NCI-H2107 (cell line): ENCODE results near the gene PCSK4.
"Not testable (repeated sequence)": the region's sequence is repeated elsewhere in the genome, so short reads cannot be mapped to it uniquely, and the experiment has no call there.

ENCODE experiments used
- DNase-seq: peaks from one replicate; lab custom pipeline; 2025; lab: John Stamatoyannopoulos, UW

PCSK4 gene

DNA sequence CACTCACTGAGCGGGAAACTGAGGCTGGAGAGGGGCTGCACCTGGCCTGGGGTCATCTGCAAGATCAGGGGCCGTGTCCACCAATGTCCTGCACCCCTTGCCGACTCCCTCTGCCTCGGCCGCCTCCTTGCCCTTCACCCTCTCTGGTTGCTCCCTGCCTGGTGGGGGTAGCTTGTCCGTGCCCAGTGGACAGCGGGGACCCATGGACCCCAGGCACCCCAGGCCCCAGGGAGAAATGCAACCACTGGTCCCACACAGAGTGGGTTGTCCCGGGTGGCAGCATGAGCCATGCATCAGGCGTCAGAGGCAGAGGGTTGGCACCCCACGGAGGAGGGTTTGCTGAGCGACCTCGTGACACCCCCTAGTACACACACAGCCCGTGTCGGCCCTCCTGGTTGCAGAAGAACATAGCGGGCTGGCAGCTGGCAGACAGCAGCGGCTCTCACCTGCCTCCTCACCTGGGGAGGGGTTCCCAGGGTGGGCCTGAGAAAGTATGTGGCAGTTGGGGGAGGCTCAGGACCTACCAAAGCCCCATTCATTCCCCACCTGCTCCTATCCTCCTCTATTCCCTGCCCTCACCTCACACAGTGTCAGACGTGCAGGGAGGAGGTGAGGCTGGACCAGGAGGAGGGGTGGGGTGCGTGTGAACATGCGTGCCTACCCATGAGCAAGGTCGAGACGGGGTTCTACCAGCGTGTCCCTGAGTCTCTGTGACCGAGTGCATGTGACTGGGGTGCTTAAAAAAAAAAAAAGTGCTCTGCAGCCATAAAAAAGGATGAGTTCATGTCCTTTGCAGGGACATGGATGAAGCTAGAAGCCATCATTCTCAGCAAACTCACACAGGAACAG, 14.0 kb upstream of the PCSK4 start:
- DNase-seq = no peak

DNA sequence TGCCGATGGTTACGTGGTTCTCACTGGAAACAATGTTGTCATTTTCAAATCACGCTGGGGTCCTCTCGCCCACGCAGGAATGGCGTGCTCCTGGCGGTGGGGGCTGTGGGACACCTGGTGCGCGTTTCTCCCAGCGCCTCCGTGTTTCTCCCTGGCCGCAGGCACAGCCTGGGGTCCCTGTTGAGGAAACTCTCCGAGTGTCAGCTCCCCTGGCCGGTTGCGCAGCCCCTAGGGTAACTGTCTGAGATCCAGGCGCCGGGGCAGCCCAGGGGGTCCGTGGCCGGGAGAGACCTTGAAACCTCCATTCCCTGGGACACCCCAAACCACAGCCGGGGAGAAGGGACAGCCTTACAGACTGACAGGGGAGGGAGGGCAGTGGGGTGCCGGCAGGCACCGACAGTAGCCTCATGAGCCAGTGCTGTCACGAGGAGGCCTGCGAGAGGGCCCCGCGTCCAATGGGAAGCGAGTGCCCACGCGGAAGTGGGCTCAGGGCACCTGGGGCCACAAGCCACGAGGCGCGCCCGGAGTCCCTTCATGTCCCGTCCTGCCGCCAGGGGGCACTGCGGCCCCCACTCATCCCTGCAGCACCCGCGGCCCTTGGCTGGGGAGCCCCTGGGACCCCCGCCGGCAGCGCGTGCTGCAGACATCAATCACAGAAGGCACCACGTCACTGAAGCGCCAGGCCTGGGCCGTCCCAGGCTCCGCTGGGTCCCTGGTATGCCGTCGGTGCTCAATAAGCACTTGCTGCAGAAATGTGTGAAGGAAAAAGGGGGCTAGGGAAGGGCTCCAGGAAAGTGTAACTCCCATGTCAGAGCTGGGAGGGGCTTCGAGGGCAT, 13.2 kb upstream of the PCSK4 start:
- no peak for DNase-seq

DNA sequence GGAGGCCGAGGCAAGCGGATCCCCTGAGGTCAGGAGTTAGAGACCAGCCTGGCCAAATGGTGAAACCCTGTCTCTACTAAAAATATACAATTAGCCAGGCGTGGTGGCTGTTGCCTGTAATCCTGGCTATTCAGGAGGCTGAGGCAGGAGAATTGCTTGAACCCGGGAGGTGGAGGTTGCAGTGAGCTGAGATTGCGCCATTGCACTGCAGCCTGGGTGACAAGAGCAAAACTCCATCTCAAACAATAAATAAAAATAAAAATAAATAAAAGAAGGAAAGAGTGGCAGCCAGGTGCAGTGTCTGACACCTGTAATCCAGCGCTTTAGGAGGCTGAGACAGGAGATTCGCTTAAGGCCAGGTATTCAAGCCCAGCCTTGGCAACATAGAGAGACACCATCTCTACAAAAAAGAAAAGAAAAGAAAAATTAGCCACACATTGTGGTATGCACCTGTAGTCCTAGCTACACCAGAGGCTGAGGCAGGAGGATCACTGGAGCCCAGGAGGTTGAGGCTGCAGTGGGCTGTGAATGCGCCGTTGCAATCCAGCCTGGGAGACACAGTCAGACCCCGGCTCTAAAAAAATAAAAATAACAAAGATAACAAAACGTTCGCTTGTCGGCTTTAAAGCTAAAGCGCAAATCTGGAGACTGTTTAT, 12.4 kb upstream of the PCSK4 start:
- no peak for DNase-seq

DNA sequence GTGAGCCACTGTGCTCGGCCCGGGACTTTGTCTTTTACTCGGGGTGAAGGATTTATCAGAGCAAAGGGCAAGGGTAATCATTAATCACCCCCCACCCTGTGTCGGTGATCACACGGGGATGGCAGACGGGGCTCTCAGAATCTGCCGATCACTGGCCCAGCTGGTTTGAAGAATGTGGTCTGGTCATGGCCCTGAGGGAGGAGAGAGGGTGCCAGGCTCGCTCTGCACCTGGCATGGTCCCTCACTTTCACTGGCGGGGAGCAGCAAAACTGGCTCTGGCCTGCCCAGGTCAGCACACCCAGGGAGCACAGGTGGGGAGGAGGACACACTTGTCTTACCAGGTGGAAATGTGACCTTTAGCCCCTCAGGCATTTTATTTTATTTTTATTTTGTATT, 11.0 kb upstream of the PCSK4 start:
- DNase-seq = no peak

DNA sequence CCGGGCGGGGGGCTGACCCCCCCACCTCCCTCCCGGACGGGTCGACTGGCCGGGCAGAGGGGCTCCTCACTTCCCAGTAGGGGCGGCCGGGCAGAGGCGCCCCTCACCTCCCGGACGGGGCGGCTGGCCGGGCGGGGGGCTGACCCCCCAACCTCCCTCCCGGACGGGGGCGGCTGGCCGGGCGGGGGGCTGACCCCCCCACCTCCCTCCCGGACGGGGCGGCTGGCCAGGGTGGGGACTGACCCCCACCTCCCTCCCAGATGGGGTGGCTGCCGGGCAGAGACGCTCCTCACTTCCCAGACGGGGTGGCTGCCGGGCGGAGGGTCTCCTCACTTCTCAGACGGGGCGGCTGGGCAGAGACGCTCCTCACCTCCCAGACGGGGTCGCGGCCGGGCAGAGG, 9.1 kb upstream of the PCSK4 start:
- not testable (repeated sequence) for DNase-seq

DNA sequence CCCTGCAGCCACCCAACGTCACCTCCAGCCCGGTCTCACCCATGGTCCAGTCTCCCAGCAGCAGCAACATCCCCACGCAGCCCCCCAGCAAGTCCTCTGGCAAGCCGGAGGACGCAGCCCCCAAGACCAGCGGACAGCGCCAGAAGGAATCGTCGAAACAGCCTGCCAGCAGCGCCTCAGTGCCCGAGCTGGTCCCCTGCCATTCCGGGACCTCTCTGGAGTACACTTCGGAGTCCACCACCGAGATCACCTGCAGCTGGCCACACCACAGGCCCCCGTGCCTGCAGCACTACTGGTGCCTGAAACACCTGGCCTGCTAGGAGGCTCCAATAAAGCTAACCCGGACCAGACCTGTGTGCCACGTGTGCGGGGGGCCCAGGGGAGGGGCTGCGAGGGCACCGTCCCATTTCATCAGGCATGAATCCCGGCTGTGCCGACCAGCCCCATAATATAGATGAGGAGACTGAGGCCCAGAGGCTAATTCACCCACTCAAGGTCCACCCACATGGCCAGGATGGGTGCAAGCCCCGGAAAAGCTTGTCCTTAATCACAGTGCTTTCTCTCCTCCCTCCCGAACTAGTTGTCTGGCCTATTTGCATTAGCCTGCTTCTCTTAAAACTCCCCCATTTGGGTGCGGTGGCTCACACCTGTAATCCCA, 7.6 kb upstream of the PCSK4 start:
- DNase-seq = no peak

GRCh38 chr19:1496714-1497577, 6.8 kb upstream of the PCSK4 start:
- DNase-seq = no peak

DNA sequence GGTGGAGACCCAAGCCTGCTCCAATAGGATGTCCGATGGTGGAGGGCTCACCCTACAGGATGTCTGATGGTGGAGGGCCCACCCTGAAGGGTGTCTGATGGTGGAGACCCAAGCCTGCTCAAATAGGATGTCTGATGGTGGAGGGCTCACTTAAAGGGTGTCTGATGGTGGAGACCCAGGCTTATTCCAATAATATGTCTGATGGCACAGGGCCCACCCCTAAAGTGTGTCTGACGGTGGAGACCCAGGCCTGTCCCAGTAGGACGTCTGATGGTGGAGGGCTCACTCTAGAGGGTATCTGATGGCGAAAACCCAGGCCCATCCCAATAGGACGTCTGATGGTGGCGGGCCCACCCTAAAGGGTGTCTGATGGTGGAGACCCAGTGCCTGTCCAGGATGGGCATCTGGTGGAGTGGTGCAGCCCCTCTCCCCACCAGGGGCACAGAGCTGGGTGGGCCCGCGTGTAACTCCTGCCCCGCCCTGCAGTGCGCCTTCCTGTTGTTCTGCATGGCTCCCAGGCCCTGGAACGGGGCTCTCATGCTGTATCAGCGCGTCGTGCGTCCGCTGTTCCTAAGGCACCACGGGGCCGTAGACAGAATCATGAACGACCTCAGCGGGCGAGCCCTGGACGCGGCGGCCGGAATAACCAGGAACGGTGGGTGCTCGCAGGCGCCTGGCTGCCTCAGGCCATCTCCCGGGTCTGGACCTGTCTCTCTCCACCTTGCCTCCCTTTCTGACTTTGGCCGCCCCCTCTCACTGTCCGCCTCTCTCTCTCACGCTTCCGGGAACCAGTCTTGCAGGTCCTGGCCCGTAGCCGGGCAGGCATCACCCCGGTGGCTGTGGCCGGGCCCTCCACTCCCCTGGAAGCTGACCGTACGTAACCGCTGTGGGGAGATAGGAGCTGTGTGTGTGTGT, 5.9 kb upstream of the PCSK4 start:
- no peak for DNase-seq

GRCh38 chr19:1495051-1495798, 5.1 kb upstream of the PCSK4 start:
- no peak for DNase-seq

- DNase-seq = no peak
Observed at GRCh38 chr19:1494115-1494815, 4.1 kb upstream of the PCSK4 start.

GRCh38 chr19:1492474-1493006, 2.4 kb upstream of the PCSK4 start:
- no peak for DNase-seq

GRCh38 chr19:1491849-1492170, 1.7 kb upstream of the PCSK4 start:
- DNase-seq = no peak

GRCh38 chr19:1491114-1491848, 1.1 kb upstream of the PCSK4 start, which contains the start of gene REEP6:
REEP6 (plus strand) TSS chr19:1491181; CDS start chr19:1491270, 89 bp downstream.
- DNase-seq = no peak

DNA sequence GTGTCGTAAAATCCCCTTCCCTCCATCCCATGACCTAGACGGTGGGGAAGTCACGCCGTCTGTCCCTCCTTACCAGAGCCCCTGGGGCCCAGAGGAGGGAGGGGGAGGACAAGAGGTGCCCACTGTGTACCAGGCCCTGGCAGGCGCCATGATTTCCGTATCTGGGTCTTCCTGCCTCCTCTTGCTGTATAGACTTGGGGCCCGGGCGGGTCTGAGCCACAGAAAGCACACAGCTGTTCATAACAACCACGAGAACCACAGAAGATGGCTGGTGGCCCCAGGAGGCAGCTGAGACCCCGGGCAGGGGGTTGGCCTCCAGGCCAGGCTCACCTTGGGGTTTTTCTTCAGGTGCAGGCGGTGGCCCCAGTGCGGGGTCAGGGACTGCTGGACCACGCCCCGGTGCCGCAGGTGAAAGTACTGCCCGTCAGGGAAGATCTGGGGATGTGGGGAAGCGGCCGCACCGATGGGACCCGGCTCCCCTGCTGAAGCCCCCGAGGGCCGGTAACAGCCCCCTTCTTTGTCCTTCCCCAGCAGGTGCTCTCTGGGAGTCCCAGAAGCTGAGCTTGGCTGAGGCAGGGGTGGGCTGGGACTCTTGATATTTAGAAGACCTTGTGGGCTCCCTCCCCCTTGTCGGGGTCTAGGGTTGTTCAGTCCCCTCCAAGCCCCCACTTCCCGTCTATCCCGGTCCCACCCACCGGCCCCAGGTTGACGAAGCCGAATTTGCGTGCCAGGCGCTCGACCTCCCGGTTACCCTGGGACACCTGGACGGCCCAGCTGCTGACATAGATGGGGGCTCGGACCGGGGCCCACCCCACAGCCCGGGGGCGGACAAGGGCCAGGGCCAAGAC, 463 bp downstream of the PCSK4 start:
- no peak for DNase-seq

DNA sequence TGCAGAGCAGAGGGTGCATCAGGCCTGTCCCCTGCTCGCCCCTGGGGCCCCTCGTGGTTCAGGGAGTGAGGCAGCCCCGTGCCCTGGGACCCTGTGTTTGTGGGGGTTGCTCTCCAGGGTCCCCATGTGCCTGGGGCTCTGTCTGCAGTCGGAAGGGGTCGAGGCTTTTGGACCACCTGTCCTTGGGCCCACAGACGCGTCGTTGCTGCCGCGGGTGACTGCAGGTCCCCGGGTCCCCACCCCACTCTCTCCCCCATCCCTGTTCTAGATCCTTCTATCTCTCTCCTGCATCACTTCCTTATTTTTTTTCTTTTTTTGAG, 1.9 kb downstream of the PCSK4 start:
- no peak for DNase-seq

GRCh38 chr19:1487576-1488281, 2.4 kb downstream of the PCSK4 start:
- DNase-seq = no peak
